ENCODE measurements around the gene AUTS2.
A peak's percentile ranks its signal among the peaks of the same experiment; 100 is the strongest.

Gene AUTS2

DNA sequence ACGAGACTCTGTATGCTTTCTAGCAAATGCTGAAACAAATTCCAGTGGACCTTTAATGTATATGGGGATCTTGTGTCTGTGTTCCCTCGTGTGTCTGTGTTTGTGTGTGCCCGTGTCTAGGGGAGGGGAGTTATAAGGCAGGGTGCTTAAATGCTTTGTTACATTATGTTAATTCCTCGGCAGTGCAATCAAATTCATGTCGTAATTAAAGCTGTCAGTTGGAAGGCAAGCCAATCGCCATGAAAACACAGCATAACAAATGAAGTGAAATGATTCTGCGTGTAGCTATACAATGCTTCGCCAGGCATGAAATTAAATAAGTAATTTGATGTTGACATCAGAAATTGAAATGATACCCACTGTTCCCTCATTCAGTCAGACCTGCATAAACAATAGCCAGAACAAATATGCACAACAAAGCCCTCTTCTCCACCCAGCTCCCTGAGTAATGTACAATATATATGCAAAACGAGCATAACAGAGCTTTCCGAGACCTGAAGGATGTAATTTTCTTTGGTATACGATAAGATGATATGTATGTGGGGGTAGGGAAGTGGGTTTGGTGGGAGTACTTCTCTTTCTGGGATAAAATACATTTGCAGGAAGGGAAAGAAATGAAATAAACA, 534.1 kb downstream of the AUTS2 start:
- Histone ChIP-seq H3K9me3 (ENCODE audit: control insufficient read depth, insufficient read depth, low read depth, low read length) (no peaks in the 10 kb centered on the region), H3K4me3 (ENCODE audit: low read depth, low read length) (no peak overlapping the region), H3K27ac (ENCODE audit: extremely low read depth, low read depth, low read length) (no peak overlapping the region), H3K36me3 (ENCODE audit: control insufficient read depth in 2 of 2, insufficient read depth in 1 of 2, low read length in 2 of 2) (no peaks in the 10 kb centered on the region), H3K4me1 (ENCODE audit: control insufficient read depth, insufficient read depth, low read length) (peaks cover 25% of the 10 kb centered on the region)
- TF ChIP-seq ZSCAN30 (tag by site-specific recombination; IDR thresholded peaks at IDR 0.05) (no peak), ZNF629 (tag by site-specific recombination; IDR thresholded peaks at IDR 0.05) (no peak), ZNF558 (tag by site-specific recombination; IDR thresholded peaks at IDR 0.05) (no peak), ZNF423 (tag by site-specific recombination; IDR thresholded peaks at IDR 0.05) (no peak)
- ChIA-PET CTCF (interaction anchor here (0.7 to 1.4 kb wide), 2 partner anchors 19 to 90 kb away, joined by 3 to 4 read pairs; no protein-coding TSS in a partner anchor), POLR2A (no interaction called here)

DNA sequence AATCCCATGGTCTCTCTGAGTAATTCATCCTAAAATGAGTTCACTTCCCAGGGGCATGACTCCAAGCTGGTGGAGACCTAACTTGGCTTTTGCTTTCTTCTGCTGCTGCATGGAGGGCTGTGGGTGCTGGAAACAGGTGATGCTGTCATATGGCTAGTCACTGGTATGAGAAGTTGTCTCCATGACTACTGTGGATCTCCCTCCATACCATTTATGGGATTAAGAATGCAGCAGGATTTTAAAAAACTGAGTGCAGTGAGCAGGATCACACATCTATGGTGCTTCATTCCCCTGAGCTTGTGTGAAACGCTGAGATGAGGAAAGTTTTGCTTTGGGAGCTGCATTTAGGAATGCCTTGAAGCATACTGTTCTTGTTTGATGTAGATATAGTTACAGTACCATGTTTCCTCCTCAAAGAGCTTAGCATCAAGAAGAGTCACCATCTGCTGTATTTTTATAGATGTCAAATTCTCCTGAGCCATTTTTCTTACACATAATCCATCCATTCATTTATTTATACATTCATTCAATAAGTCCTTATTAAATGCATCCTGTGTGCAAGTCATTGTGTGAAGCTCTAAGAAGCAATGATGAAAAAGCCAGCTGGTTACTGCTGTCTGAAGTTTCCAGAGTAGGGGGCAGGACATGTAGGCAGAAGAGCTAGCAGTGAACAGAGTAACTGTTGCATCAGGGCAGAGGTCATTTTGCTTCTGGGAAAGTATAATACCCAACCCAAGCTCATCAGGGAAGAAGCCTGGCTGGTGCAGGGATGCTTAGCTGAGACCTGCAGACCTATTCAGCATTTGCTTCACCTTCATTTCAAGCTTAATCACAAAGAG, 534.8 kb downstream of the AUTS2 start:
- no peaks in the 10 kb centered on the region for H3K36me3 ChIP-seq (ENCODE audit: control insufficient read depth in 2 of 2, insufficient read depth in 1 of 2, low read length in 2 of 2)
- H3K4me3 ChIP-seq (ENCODE audit: low read depth, low read length): no peak overlapping the region
- TF ChIP-seq GLI2 (tag by site-specific recombination; IDR thresholded peaks at IDR 0.05; ENCODE audit: borderline replicate concordance, low read depth) (no peak), ZNF473 (tag by site-specific recombination; IDR thresholded peaks at IDR 0.05) (no peak), GFI1B (tag by site-specific recombination; IDR thresholded peaks at IDR 0.05) (no peak), ZNF341 (tag by site-specific recombination; IDR thresholded peaks at IDR 0.05; ENCODE audit: low read depth) (peak; percentile 84), MEIS1 (CRISPR knock-in tag; IDR thresholded peaks at IDR 0.05; ENCODE audit: borderline replicate concordance) (no peak), YY1 (tag by site-specific recombination; IDR thresholded peaks at IDR 0.05) (no peak), REPIN1 (tag by site-specific recombination; IDR thresholded peaks at IDR 0.05; ENCODE audit: low read depth) (no peak), ZNF776 (tag by site-specific recombination; IDR thresholded peaks at IDR 0.05; ENCODE audit: borderline replicate concordance) (no peak)
- ChIA-PET CTCF (interaction anchor here (1.3 to 1.4 kb wide), 2 partner anchors 28 to 91 kb away, joined by 4 read pairs; no protein-coding TSS in a partner anchor), POLR2A (no interaction called here)
- no peak overlapping the region for H3K27ac ChIP-seq (ENCODE audit: extremely low read depth, low read depth, low read length)
- H3K9me3 ChIP-seq (ENCODE audit: control insufficient read depth, insufficient read depth, low read depth, low read length): no peaks in the 10 kb centered on the region
- H3K4me1 ChIP-seq (ENCODE audit: control insufficient read depth, insufficient read depth, low read length): peaks cover 25% of the 10 kb centered on the region

DNA sequence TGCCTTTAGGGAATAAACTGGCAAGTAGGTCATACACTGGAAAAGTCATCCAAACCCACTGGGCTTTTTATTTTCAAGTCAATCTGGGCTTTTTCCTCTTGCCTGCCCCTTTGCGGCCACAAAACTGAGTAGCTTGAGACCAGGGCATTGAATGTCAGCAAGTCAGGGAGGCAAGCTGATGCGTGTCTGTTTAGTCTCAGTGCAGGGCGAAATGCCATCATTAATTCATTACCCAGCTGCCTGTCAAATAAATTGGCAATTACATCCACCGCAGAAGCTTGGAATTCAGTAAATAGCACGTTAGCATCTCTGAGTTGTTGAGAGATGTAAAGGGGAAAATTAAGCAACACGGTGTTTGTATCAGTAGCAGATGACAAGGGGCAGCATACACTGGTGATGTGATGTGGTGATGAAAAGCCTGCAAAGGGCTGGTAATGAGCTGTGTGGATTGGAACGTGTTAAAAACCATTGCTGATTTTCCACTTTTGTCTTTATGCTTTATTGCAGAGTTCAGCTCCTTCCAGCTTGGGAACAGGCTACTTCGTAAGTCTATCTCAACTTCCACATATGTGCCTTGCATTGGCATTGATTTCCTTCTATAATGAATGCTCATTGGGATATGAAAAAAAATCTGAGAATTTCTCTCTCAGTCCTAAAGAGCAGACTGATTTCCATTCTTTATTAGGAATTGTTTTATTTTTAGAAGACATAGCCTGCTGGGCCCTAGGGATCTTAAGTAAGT, 535.9 kb downstream of the AUTS2 start:
- H3K27ac ChIP-seq (ENCODE audit: extremely low read depth, low read depth, low read length): no peak overlapping the region
- POLR2A ChIA-PET: interaction anchor here (0.9 kb wide), 1 partner anchor 36 kb away, joined by 3 read pairs; no protein-coding TSS in a partner anchor
- peaks cover 25% of the 10 kb centered on the region for H3K4me1 ChIP-seq (ENCODE audit: control insufficient read depth, insufficient read depth, low read length)
- H3K4me3 ChIP-seq (ENCODE audit: low read depth, low read length): no peak overlapping the region
- CTCF ChIA-PET: interaction anchor here (1.3 kb wide), 1 partner anchor 27 kb away, joined by 4 read pairs; no protein-coding TSS in a partner anchor
- no peaks in the 10 kb centered on the region for H3K36me3 ChIP-seq (ENCODE audit: control insufficient read depth in 2 of 2, insufficient read depth in 1 of 2, low read length in 2 of 2)
- no peaks in the 10 kb centered on the region for H3K9me3 ChIP-seq (ENCODE audit: control insufficient read depth, insufficient read depth, low read depth, low read length)
- TF ChIP-seq OVOL3 (tag by site-specific recombination; IDR thresholded peaks at IDR 0.05) (no peak), HOXD13 (CRISPR knock-in tag; IDR thresholded peaks at IDR 0.05; ENCODE audit: borderline replicate concordance) (no peak), ZNF629 (tag by site-specific recombination; IDR thresholded peaks at IDR 0.05) (peak; percentile 83), ZNF211 (tag by site-specific recombination; IDR thresholded peaks at IDR 0.05; ENCODE audit: low read depth) (no peak), ZNF837 (tag by site-specific recombination; IDR thresholded peaks at IDR 0.05) (no peak), ZNF2 (tag by site-specific recombination; IDR thresholded peaks at IDR 0.05) (peak; percentile 47; the same call in 1 of the 2 replicates), ZNF747 (tag by site-specific recombination; IDR thresholded peaks at IDR 0.05) (no peak), FEZF1 (tag by site-specific recombination; IDR thresholded peaks at IDR 0.05) (peak; percentile 60), KLF9 (tag by site-specific recombination; IDR thresholded peaks at IDR 0.05; ENCODE audit: low read depth) (no peak), ZNF664 (tag by site-specific recombination; IDR thresholded peaks at IDR 0.05) (peak; percentile 13; the same call in 1 of the 2 replicates), ZNF24 (tag by site-specific recombination; IDR thresholded peaks at IDR 0.05) (peak; percentile 91), ZNF146 (tag by site-specific recombination; IDR thresholded peaks at IDR 0.05) (no peak), KLF10 (tag by site-specific recombination; IDR thresholded peaks at IDR 0.05) (peak; percentile 68)
- TF ChIP-seq, protein P1, sequence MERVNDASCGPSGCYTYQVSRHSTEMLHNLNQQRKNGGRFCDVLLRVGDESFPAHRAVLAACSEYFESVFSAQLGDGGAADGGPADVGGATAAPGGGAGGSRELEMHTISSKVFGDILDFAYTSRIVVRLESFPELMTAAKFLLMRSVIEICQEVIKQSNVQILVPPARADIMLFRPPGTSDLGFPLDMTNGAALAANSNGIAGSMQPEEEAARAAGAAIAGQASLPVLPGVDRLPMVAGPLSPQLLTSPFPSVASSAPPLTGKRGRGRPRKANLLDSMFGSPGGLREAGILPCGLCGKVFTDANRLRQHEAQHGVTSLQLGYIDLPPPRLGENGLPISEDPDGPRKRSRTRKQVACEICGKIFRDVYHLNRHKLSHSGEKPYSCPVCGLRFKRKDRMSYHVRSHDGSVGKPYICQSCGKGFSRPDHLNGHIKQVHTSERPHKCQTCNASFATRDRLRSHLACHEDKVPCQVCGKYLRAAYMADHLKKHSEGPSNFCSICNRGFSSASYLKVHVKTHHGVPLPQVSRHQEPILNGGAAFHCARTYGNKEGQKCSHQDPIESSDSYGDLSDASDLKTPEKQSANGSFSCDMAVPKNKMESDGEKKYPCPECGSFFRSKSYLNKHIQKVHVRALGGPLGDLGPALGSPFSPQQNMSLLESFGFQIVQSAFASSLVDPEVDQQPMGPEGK (tag by site-specific recombination; IDR thresholded peaks at IDR 0.05): peak; percentile 46
- TF ChIP-seq, protein P2, sequence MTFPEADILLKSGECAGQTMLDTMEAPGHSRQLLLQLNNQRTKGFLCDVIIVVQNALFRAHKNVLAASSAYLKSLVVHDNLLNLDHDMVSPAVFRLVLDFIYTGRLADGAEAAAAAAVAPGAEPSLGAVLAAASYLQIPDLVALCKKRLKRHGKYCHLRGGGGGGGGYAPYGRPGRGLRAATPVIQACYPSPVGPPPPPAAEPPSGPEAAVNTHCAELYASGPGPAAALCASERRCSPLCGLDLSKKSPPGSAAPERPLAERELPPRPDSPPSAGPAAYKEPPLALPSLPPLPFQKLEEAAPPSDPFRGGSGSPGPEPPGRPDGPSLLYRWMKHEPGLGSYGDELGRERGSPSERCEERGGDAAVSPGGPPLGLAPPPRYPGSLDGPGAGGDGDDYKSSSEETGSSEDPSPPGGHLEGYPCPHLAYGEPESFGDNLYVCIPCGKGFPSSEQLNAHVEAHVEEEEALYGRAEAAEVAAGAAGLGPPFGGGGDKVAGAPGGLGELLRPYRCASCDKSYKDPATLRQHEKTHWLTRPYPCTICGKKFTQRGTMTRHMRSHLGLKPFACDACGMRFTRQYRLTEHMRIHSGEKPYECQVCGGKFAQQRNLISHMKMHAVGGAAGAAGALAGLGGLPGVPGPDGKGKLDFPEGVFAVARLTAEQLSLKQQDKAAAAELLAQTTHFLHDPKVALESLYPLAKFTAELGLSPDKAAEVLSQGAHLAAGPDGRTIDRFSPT (tag by site-specific recombination; IDR thresholded peaks at IDR 0.05): no peak
